Measurements from ENCODE around the gene TRAF1. TPM values are rescaled to one million over a fixed set of nuclear protein-coding genes. Genes with fewer than 3 reads are reported as not detected.

Gene TRAF1
- total and polyA plus RNA-seq, 2 donors (not counting 1 experiment from before 2014, with no cell fraction given) = 12.2 to 19.5 TPM

DNA sequence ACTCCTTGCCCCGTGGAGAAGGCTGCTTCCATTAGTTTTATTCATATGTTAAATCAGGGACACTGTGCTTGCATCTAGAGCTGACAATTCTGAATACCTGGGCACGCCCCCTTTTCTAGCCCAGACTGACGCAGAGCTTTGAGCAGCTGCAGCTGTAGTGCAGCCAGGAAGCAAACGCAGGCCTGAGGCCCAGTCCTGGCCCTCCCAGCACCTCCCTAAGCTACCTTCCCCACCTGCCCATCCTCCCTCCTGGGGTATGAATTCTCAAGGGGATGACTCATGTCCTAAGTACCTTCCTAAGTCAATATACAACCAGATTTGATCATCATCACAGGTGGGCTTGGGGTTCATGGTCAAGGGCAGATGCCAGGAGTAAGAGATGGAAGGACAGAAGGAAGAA is 53.1 kb downstream of the TRAF1 start:
- Histone ChIP-seq H3K9ac (ENCODE audit: low read length) (no peak overlapping the region), H3K36me3 (replicated peaks in 1 of 2; ENCODE audit: control extremely low read depth in 1 of 2, control insufficient read depth in 1 of 2, extremely low read depth in 1 of 2, insufficient read depth in 2 of 2, low read length in 1 of 2) (peaks cover 0 to 3% of the 10 kb centered on the region in 2 experiments), H3K4me2 (replicated peaks; ENCODE audit: low read depth, low read length, poor library complexity, severe bottlenecking) (no peak overlapping the region), H3K27ac (ENCODE audit: low read length in 2 of 2) (no peak overlapping the region), H3K9me3 (ENCODE audit: control extremely low read depth in 1 of 3, control insufficient read depth in 2 of 3, insufficient read depth in 1 of 3, low read length in 2 of 3) (no peaks in the 10 kb centered on the region), H3K79me2 (ENCODE audit: control insufficient read depth, insufficient read depth, low read length) (no peaks in the 10 kb centered on the region), H2AFZ (ENCODE audit: insufficient read depth, low read depth, low read length, poor library complexity, severe bottlenecking) (no peak overlapping the region), H3K27me3 (replicated peaks in 1 of 4; ENCODE audit: control extremely low read depth in 1 of 4, control insufficient read depth in 3 of 4, insufficient read depth in 4 of 4, low read length in 3 of 4) (no peaks in the 10 kb centered on the region), H3K4me1 (ENCODE audit: control insufficient read depth in 2 of 2, insufficient read depth in 2 of 2, low read length in 2 of 2) (peaks cover 14 to 33% of the 10 kb centered on the region in 2 donors), H4K20me1 (ENCODE audit: control insufficient read depth, insufficient read depth, low read length, poor library complexity, severe bottlenecking) (no peaks in the 10 kb centered on the region), H3K4me3 (ENCODE audit: control extremely low read depth in 1 of 5, extremely low read depth in 1 of 5, insufficient read depth in 1 of 5, low read depth in 2 of 5, low read length in 4 of 5) (no peak overlapping the region)
- ATAC-seq (ENCODE audit: low read depth) (no peak), DNase-seq (no peak)
- Mint-ChIP-seq H3K9me3 (ENCODE audit: insufficient read depth) (no peaks in the 10 kb centered on the region), H3K27me3 (no peaks in the 10 kb centered on the region), H3K4me3 (no peak overlapping the region), H3K27ac (peak overlapping the region; percentile 64), H3K4me1 (peaks cover 27% of the 10 kb centered on the region)
- POLR2A ChIA-PET = interaction anchor here (1.2 kb wide), 1 partner anchor 55 kb away, joined by 4 read pairs; no protein-coding TSS in a partner anchor
- intact Hi-C loops (cut with micrococcal nuclease) = no loop called here
- WGBS (ENCODE audit: insufficient coverage) = 89% methylated on average over 3 of the region's 4 CpGs
- no peak for TF ChIP-seq EZH2 (IDR thresholded peaks at IDR 0.05; ENCODE audit: borderline replicate concordance, insufficient read depth, low read depth, low read length, poor library complexity, severe bottlenecking)
- TF ChIP-seq, protein P1, sequence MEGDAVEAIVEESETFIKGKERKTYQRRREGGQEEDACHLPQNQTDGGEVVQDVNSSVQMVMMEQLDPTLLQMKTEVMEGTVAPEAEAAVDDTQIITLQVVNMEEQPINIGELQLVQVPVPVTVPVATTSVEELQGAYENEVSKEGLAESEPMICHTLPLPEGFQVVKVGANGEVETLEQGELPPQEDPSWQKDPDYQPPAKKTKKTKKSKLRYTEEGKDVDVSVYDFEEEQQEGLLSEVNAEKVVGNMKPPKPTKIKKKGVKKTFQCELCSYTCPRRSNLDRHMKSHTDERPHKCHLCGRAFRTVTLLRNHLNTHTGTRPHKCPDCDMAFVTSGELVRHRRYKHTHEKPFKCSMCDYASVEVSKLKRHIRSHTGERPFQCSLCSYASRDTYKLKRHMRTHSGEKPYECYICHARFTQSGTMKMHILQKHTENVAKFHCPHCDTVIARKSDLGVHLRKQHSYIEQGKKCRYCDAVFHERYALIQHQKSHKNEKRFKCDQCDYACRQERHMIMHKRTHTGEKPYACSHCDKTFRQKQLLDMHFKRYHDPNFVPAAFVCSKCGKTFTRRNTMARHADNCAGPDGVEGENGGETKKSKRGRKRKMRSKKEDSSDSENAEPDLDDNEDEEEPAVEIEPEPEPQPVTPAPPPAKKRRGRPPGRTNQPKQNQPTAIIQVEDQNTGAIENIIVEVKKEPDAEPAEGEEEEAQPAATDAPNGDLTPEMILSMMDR (IDR thresholded peaks at IDR 0.05) = no peak
- CTCF ChIA-PET = interaction anchor here (1.4 to 8.8 kb wide), 3 partner anchors 19 to 117 kb away, joined by 3 to 81 read pairs (median 5); no protein-coding TSS in a partner anchor

DNA sequence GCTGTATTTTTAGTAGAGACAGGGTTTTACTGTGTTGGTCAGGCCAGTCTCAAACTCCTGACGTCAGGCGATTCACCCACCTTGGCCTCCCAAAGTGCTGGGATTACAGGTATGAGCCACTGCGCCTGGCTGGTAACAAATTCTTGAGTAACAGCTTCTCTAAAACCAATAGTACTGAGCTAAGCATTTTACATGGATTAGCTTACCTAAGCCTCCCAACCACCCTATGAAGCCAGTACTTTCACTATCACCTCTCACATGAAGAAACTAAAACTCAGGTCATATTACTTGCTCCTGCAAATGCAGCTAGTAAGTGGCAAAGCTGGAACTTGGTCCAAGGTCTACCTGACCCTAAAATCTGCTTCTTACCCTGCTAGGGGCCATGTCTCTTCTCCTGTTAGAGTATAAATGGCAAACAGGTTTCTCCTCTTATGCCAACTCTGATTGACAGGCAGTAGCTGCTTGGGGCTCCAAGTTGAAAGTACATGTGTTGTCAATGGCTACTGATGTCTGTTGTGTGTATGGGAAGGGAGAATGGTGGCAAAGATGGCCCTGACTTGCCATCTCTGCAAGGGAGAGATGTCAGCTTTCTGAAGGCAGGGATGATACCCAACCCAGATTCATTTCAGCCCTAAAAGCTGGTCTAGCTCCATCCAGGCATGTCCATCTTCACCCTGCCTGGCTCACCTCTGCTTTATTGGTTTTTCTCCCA is 53.6 kb downstream of the TRAF1 start:
- DNase-seq (no peak), ATAC-seq (ENCODE audit: low read depth) (no peak)
- Histone ChIP-seq H3K4me3 (ENCODE audit: control extremely low read depth in 1 of 5, extremely low read depth in 1 of 5, insufficient read depth in 1 of 5, low read depth in 2 of 5, low read length in 4 of 5) (no peak overlapping the region), H2AFZ (ENCODE audit: insufficient read depth, low read depth, low read length, poor library complexity, severe bottlenecking) (no peak overlapping the region), H3K4me1 (ENCODE audit: control insufficient read depth in 2 of 2, insufficient read depth in 2 of 2, low read length in 2 of 2) (peaks cover 8 to 33% of the 10 kb centered on the region in 2 donors), H3K9me3 (ENCODE audit: control extremely low read depth in 1 of 3, control insufficient read depth in 2 of 3, insufficient read depth in 1 of 3, low read length in 2 of 3) (no peaks in the 10 kb centered on the region), H3K79me2 (ENCODE audit: control insufficient read depth, insufficient read depth, low read length) (no peaks in the 10 kb centered on the region), H3K4me2 (replicated peaks; ENCODE audit: low read depth, low read length, poor library complexity, severe bottlenecking) (no peak overlapping the region), H3K27me3 (replicated peaks in 1 of 4; ENCODE audit: control extremely low read depth in 1 of 4, control insufficient read depth in 3 of 4, insufficient read depth in 4 of 4, low read length in 3 of 4) (no peaks in the 10 kb centered on the region), H3K36me3 (replicated peaks in 1 of 2; ENCODE audit: control extremely low read depth in 1 of 2, control insufficient read depth in 1 of 2, extremely low read depth in 1 of 2, insufficient read depth in 2 of 2, low read length in 1 of 2) (peaks cover 0 to 3% of the 10 kb centered on the region in 2 experiments), H3K27ac (ENCODE audit: low read length in 2 of 2) (peak overlapping the region in 1 of 2 donors; percentile 28), H3K9ac (ENCODE audit: low read length) (no peak overlapping the region), H4K20me1 (ENCODE audit: control insufficient read depth, insufficient read depth, low read length, poor library complexity, severe bottlenecking) (no peaks in the 10 kb centered on the region)
- H3K4me1 Mint-ChIP-seq = peaks cover 27% of the 10 kb centered on the region
- 100% methylated on average over 2 of the region's 3 CpGs for whole genome bisulfite sequencing (ENCODE audit: insufficient coverage)
- no peaks in the 10 kb centered on the region for H3K27me3 Mint-ChIP-seq
- peak overlapping the region; percentile 64 for H3K27ac Mint-ChIP-seq
- TF ChIP-seq EZH2 (IDR thresholded peaks at IDR 0.05; ENCODE audit: borderline replicate concordance, insufficient read depth, low read depth, low read length, poor library complexity, severe bottlenecking) = no peak
- TF ChIP-seq, protein P1 (IDR thresholded peaks at IDR 0.05) = no peak
- H3K4me3 Mint-ChIP-seq = no peak overlapping the region
- CTCF ChIA-PET = interaction anchor here (0.6 to 8.8 kb wide), 5 partner anchors 17 to 117 kb away, joined by 3 to 81 read pairs (median 4); no protein-coding TSS in a partner anchor
- intact Hi-C loops (cut with micrococcal nuclease) = no loop called here
- POLR2A ChIA-PET = interaction anchor here (0.5 to 1.2 kb wide), 2 partner anchors 17 to 56 kb away, joined by 4 to 9 read pairs; no protein-coding TSS in a partner anchor
- no peaks in the 10 kb centered on the region for H3K9me3 Mint-ChIP-seq (ENCODE audit: insufficient read depth)

Measured in B cell (primary cell).